Measurements from ENCODE around the gene LRP6.
"Not testable (repeated sequence)": the region's sequence is repeated elsewhere in the genome, so short reads cannot be mapped to it uniquely, and the experiment has no call there.

Gene LRP6

GRCh38 chr12:12266873-12267741 lies at the start of gene LRP6:
TSS of gene LRP6 (minus strand) at chr12:12267044. CDS start at chr12:12266735, 309 bp downstream.
- in situ Hi-C loops (cut with MboI; ENCODE audit: low sequenced_read_pairs) = no loop called here

- in situ Hi-C loops (cut with MboI; ENCODE audit: low sequenced_read_pairs) = no loop called here
These were observed 49.0 kb upstream of the LRP6 start for GRCh38 chr12:12315838-12316237.

- in situ Hi-C loops (cut with MboI; ENCODE audit: low sequenced_read_pairs) = not testable (repeated sequence)
These were observed 43.9 kb upstream of the LRP6 start for GRCh38 chr12:12310695-12311094.

GRCh38 chr12:12305568-12306300 lies 38.9 kb upstream of the LRP6 start:
- in situ Hi-C loops (cut with MboI; ENCODE audit: low sequenced_read_pairs) = no loop called here

GRCh38 chr12:12302976-12303375 lies 36.1 kb upstream of the LRP6 start:
- in situ Hi-C loops (cut with MboI; ENCODE audit: low sequenced_read_pairs) = no loop called here

GRCh38 chr12:12301122-12301521 lies 34.3 kb upstream of the LRP6 start:
- in situ Hi-C loops (cut with MboI; ENCODE audit: low sequenced_read_pairs) = no loop called here

- in situ Hi-C loops (cut with MboI; ENCODE audit: low sequenced_read_pairs) = no loop called here
These were observed 30.5 kb upstream of the LRP6 start for GRCh38 chr12:12297201-12297830.

- in situ Hi-C loops (cut with MboI; ENCODE audit: low sequenced_read_pairs) = no loop called here
These were observed 27.6 kb upstream of the LRP6 start for GRCh38 chr12:12294215-12295005.

- in situ Hi-C loops (cut with MboI; ENCODE audit: low sequenced_read_pairs) = no loop called here
These were observed 23.4 kb upstream of the LRP6 start for GRCh38 chr12:12290206-12290605.

- in situ Hi-C loops (cut with MboI; ENCODE audit: low sequenced_read_pairs) = no loop called here
These were observed 19.6 kb upstream of the LRP6 start for GRCh38 chr12:12286441-12286840.

- in situ Hi-C loops (cut with MboI; ENCODE audit: low sequenced_read_pairs) = no loop called here
These were observed 16.0 kb upstream of the LRP6 start for GRCh38 chr12:12282761-12283425.

GRCh38 chr12:12282202-12282601 lies 15.4 kb upstream of the LRP6 start:
- in situ Hi-C loops (cut with MboI; ENCODE audit: low sequenced_read_pairs) = no loop called here

- in situ Hi-C loops (cut with MboI; ENCODE audit: low sequenced_read_pairs) = no loop called here
These were observed 14.3 kb upstream of the LRP6 start for GRCh38 chr12:12281134-12281533.

GRCh38 chr12:12278899-12279298 lies 12.1 kb upstream of the LRP6 start:
- in situ Hi-C loops (cut with MboI; ENCODE audit: low sequenced_read_pairs) = no loop called here

GRCh38 chr12:12275874-12276273 lies 9.0 kb upstream of the LRP6 start:
- in situ Hi-C loops (cut with MboI; ENCODE audit: low sequenced_read_pairs) = no loop called here

GRCh38 chr12:12273291-12273957 lies 6.6 kb upstream of the LRP6 start:
- in situ Hi-C loops (cut with MboI; ENCODE audit: low sequenced_read_pairs) = no loop called here

GRCh38 chr12:12272869-12273268 lies 6.0 kb upstream of the LRP6 start:
- in situ Hi-C loops (cut with MboI; ENCODE audit: low sequenced_read_pairs) = no loop called here

- in situ Hi-C loops (cut with MboI; ENCODE audit: low sequenced_read_pairs) = no loop called here
These were observed 3.4 kb upstream of the LRP6 start for GRCh38 chr12:12270226-12270625.

GRCh38 chr12:12267742-12268200 lies 927 bp upstream of the LRP6 start:
- in situ Hi-C loops (cut with MboI; ENCODE audit: low sequenced_read_pairs) = no loop called here
